ENCODE data around the gene KISS1R.

KISS1R gene

DNA sequence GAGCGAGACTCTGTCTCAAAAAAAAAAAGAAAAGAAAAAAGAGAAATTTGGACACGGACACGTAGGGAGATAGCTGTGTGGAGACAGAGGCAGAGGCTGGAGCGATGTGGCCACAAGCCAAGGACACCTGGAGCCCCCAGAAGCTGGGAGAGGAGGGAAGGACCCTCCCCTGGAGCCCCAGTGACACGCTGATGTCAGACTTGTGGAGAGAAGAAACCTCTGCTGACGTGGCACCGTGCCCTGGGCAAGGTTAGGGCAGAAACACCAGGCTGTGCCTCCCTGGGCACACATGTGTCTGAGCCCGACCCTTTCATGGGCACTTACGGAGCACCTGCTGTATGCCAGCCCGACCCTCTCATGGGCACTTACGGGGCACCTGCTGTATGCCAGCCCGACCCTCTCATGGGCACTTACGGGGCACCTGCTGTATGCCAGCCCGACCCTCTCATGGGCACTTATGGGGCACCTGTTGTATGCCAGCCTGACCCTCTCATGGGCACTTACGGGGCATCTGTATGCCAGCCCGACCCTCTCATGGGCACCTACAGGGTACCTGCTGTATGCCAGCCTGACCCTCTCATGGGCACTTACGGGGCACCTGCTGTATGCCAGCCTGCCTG is 26.5 kb downstream of the KISS1R start:
- TF ChIP-seq, protein P1, sequence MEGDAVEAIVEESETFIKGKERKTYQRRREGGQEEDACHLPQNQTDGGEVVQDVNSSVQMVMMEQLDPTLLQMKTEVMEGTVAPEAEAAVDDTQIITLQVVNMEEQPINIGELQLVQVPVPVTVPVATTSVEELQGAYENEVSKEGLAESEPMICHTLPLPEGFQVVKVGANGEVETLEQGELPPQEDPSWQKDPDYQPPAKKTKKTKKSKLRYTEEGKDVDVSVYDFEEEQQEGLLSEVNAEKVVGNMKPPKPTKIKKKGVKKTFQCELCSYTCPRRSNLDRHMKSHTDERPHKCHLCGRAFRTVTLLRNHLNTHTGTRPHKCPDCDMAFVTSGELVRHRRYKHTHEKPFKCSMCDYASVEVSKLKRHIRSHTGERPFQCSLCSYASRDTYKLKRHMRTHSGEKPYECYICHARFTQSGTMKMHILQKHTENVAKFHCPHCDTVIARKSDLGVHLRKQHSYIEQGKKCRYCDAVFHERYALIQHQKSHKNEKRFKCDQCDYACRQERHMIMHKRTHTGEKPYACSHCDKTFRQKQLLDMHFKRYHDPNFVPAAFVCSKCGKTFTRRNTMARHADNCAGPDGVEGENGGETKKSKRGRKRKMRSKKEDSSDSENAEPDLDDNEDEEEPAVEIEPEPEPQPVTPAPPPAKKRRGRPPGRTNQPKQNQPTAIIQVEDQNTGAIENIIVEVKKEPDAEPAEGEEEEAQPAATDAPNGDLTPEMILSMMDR (IDR thresholded peaks at IDR 0.05; ENCODE audit: low read depth, low read length): no peak
- DNase-seq (ENCODE audit: extremely low read depth, low read depth): no peak

DNA sequence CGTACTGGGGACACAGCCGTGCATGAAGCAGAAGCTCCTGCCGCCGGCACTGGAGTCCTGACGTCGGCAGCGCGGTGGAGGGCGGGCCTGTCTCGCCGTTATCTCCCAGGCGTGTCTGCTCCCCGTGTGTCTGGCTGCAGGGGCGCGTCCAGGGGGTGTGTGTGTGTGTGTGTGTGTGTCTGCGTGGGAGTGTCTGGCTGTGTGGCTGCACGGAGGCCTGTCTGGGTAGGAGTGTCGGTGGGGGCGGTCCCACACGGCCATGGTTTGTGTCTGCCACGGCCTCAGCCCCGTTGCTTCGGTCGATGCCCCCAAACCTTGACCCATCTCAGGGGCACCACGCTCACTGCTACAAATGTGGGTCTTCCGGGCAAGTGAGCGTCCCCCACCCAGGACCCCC is 27.0 kb downstream of the KISS1R start:
- DNase-seq (ENCODE audit: extremely low read depth, low read depth): no peak

DNA sequence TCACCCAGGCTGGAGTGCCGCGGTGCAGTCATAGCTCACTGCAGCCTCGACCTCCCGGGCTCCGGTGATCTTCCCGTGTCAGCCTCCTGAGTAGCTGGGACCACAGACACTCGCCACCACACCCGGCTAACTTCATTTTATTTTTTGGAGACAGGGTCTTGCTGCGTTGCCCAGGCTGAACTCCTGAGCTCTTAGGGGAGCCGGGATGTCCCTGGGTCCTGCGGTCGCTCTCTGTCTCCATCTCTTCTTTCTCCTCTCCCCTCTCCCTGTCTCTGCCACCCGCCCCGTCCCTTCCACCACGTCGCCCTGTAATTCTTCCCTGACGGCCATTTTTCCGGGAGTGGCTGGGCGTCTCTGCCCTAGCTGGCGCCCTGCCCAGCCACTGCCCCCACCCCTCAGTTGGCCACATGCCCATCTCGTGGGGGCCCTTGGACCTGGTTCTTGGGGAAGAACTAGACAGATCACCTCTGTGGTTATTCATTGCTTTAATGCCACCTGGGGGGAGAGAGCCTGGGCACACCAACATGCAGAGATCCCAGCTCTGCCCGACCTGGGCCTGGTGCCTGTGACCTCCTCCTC is 27.6 kb downstream of the KISS1R start:
- DNase-seq (ENCODE audit: extremely low read depth, low read depth): no peak
- TF ChIP-seq, protein P1 (IDR thresholded peaks at IDR 0.05; ENCODE audit: low read depth, low read length): no peak

More for the DNA sequence above, 27.0 kb downstream of the KISS1R start:
- TF ChIP-seq, protein P1 (IDR thresholded peaks at IDR 0.05; ENCODE audit: low read depth, low read length): no peak

DNA sequence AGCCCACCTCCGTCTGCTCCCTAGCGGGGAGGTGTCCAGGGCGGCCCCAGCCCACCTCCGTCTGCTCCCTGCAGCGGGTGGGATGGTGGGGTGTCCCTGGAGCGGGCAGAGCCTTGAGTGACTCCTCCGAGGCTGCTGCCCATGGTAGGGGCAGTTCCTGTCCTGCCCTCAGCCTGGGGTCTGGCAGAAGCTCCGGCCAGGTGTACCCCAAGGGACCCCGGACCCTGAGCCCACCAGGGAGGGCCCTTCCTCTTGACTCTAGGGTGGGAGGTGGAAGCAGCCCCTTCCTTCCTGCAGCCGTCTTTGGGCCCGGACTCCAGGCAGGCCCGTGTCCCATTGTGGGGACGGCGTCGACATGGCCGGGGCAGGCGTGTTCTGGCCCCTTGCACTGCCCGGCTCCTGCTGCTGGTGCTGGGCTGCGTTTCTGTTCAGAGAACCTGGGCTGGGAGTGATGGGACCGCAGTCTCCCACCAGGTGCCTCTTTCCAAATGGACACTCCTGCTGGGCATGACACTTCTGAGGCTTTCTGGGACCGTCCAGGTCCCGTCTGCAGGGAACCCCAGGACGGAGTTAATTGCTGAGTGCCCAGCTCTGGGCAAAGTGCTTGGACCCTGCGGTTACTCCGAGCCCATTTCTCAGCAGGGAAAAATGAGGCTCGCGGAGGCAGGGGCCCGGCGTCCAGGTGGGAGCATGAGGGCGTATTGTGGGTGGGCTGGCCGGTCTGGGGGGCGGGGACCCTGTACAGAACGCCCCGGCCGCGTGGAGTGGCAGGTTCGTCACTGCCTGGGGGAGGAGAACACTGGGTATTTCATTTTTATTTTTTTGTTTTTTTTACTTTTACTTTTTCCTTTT is 28.5 kb downstream of the KISS1R start:
- DNase-seq (ENCODE audit: extremely low read depth, low read depth): no peak
- TF ChIP-seq, protein P1 (IDR thresholded peaks at IDR 0.05; ENCODE audit: low read depth, low read length): no peak

DNA sequence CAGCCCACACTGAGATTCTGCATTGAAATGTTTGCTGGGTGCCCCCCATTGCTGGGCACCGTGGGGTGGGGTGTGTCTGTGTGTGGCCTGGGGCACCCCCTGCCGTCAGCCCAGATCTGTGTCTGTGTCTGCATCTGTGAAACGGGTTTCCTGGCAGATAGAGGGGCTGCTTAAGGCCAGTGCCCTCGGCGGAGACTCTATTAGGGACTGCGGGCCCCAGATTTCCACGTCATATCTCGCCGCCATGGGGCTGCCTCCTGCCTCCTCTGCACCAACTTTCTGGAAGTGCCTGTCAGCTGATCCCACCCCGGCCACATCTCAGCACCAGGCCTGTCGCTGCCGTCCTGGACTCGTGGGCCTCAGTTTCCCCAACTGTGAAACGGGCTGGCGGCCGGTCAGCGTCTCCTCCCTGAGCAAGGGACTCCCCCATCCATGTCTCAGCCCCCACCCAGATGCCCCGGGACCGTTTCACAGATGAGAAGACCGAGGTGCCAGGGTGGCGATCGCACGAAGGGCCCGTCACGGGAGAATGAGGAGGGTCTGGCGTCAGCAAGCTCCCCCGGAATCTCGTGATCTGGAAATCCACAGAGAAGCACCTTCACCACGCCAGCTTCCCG is 30.1 kb downstream of the KISS1R start:
- no peak for DNase-seq (ENCODE audit: extremely low read depth, low read depth)
- TF ChIP-seq, protein P1 (IDR thresholded peaks at IDR 0.05; ENCODE audit: low read depth, low read length): no peak

DNA sequence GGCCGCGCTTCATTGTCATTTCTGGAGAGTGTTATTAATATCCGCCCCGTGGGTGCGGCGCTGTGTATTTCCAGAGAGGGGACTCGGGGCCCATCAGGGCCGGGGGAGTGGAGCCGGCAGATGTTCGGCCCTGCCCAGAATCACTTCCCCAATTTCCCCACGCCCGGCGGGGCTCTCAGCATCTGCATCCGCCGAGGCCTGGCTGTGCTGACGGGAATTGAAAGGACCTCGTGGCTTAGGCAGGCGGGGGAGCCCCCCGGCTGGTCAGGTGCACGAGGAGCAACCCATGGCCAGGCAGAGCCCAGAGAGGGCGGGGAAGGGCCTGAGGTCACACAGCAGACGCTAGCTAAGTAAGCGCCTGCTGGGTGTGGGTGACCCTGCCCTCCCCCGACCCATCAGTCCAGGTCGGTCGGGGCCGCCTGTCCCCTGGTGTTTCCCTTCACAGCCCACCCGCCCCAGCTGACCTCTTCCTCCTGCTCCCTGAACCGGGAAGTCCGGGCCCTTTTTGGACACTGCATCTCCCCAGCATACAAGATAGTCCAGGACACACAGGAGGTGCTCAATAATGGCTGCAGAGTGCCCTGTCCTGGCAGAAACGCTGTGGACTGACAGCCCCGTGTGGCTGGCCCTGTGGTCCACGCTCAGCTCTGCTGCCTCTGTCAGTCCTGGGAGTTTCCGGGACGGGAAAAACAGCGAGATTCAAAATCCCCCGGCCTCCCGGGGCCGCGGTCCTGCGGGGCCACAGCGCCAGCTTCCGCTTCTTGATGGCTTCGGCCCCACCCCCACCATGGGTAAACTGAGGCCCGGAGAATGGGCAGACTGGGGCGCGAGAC is 30.8 kb downstream of the KISS1R start:
- DNase-seq (ENCODE audit: extremely low read depth, low read depth): no peak
- TF ChIP-seq, protein P1 (IDR thresholded peaks at IDR 0.05; ENCODE audit: low read depth, low read length): no peak
